GM12864 (cell line): Measurements from ENCODE around the gene ADAMTS1.
"Not testable (repeated sequence)": the region's sequence is repeated elsewhere in the genome, so short reads cannot be mapped to it uniquely, and the experiment has no call there.

Experiments
- DNase-seq: peaks from one replicate; pipeline ENCODE4 v3.0.0-alpha.2; 2011; ENCODE audit warnings: low read depth
- H3K4me3 ChIP-seq: 2 replicates; pipeline ENCODE4 v1.5.1; 2011; ENCODE audit warnings: mild to moderate bottlenecking, low read depth, low read length, control low read depth
- TF ChIP-seq, protein P1 (sequence below): IDR thresholded peaks from 2 replicates; pipeline ENCODE4 v1.5.1; 2011; ENCODE audit warnings: low read depth, mild to moderate bottlenecking, moderate library complexity, low read length, control low read depth, inconsistent platforms; ENCODE audit errors: missing control alignments

ADAMTS1 gene

DNA sequence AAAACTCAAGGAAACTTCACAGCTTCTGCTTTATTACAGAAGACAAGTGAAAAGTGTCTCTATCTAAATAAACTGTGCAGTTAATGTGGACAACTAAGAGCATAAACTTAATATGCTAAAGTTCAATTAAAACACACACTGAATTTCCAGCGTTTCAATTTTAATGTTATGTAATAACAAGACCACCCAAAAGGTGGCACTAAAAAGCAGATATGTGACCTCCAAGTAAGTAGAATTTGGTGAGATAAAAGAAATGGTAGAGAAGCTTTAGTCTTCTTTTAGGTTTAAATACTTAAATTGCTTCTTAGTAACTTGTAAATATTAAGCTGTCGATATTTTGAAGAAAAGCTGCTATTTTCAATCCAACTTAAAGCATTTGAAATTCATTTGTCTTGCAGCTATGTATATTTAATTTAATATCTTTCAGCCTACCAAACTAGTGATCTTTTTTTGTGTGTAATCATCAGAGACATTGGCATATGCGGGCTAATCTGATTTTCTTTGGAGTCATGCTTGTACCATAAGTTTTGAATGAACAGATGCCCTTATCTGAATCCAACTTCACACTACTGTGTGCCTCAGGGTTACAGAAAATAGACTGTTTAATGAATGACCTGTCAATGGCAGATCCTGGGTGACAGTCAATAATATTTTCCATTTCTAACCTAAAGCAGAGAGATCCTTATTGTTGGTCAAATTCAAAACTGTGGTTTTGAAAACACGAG, 36.5 kb upstream of the ADAMTS1 start:
- no peak overlapping the region for H3K4me3 ChIP-seq
- DNase-seq = no peak
- TF ChIP-seq, protein P1, sequence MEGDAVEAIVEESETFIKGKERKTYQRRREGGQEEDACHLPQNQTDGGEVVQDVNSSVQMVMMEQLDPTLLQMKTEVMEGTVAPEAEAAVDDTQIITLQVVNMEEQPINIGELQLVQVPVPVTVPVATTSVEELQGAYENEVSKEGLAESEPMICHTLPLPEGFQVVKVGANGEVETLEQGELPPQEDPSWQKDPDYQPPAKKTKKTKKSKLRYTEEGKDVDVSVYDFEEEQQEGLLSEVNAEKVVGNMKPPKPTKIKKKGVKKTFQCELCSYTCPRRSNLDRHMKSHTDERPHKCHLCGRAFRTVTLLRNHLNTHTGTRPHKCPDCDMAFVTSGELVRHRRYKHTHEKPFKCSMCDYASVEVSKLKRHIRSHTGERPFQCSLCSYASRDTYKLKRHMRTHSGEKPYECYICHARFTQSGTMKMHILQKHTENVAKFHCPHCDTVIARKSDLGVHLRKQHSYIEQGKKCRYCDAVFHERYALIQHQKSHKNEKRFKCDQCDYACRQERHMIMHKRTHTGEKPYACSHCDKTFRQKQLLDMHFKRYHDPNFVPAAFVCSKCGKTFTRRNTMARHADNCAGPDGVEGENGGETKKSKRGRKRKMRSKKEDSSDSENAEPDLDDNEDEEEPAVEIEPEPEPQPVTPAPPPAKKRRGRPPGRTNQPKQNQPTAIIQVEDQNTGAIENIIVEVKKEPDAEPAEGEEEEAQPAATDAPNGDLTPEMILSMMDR = no peak

DNA sequence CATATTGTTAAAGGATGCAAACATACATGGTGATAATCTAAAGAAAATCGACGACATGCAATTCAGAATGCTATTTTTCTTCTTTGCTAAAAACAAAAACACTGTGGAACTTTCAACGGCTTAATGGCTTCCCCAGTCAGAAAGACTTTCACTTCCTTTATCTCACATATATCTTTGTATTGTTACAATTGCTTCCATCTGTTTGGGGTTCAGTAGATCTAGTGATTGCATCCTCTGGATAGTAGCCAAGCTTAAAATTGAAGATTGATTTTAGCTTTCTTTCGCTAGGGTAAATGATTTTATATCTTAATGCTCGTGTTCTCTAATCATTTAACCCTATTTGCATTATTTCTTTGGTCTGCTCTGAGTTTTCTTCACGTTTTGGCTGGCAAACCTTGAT, 31.8 kb upstream of the ADAMTS1 start:
- TF ChIP-seq, protein P1 = no peak
- DNase-seq = no peak
- no peak overlapping the region for H3K4me3 ChIP-seq

DNA sequence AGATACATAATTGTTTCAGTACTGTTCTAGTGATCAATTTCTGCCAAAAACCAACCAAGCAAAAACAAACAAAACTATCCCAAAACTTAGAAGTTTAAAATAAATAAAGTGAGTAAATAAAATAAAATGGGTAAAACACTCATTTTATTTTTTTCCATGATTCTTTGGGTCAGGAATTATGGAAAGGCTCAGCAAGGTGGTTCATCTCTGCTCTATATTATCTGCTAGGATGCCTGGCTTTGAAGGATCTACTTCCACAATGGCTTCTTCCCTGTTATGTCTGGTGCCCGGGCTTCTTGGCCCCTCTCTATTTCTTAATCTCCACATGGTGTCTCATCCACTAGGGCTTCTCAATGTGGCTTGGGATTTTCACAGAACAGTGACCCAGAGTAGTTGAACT, 29.1 kb upstream of the ADAMTS1 start:
- H3K4me3 ChIP-seq = no peak overlapping the region
- DNase-seq = no peak
- TF ChIP-seq, protein P1 = no peak

DNA sequence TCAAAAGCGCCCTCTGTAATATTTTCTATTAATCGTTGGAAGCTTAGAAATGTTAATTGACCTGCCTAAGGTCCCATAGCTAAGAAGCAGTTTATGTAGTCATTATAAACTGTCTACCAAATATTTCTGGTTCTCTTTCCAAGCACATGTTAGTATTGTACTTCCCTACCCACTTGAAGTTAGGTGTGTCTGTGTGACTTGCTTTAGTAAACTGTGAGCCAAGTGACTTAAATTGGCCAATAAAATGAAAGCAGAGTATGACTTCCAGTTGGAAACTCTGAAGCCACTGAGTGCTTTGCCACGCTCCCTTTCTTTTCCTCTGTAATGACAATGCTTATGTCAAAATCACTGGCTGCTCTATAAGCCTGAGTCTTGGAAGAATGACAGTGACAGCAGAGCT, 20.6 kb upstream of the ADAMTS1 start:
- TF ChIP-seq, protein P1 = no peak
- H3K4me3 ChIP-seq = no peak overlapping the region
- DNase-seq = no peak

DNA sequence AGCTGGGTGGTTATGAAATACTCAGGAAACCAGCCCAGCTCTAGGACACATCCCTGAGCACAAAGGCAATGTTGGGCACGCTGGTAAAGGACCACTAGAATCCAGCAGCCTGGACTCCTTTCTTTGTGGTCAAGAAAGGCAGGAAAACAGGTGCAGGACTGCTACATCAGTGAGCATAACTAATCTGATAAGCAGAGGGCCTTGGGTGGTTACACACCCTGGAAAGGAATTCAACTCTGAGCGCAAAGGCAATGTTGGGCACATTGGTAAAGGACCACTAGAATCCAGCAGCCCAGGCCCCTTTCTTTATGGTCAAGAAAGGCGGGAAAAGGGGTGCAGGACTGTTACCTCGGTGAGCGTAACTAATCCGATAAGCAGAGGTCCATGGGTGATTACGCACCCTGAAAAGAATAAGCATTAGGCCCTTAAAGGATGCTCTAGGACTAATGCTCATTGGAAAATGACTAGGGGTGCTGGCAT, 11.7 kb upstream of the ADAMTS1 start:
- not testable (repeated sequence) for H3K4me3 ChIP-seq, DNase-seq

DNA sequence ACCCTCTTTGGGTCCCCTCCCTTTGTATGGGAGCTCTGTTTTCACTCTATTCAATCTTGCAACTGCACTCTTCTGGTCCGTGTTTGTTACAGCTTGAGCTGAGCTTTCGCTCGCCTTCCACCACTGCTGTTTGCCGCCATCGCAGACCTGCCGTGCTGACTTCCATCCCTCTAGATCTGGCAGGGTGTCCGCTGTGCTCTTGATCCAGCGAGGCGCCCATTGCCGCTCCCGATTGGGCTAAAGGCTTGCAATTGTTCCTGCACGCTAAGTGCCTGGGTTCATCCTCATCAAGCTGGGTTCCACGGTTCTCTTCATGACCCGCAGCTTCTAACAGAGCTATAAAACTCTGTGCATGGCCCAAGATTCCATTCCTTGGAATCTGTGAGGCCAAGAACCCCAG, 9.5 kb upstream of the ADAMTS1 start:
- H3K4me3 ChIP-seq, DNase-seq: not testable (repeated sequence)

DNA sequence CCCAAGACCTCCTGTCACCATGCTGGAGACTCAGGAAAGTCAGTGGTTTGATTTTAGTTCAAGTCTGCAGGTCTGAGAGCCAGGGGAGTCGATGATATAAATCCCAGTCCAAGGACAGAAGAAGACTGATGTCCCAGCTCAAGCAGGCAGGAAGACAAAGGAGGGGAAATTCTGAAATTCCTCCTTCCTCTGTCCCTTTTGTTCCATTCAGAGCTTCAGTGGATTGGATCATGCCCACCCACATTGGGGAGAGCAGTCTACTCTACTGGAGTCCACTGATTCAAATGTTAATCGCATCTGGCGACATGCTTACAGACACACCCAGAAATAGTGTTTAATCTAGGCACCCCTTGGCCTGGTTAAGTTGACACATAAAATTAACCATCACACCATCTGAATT, 7.2 kb upstream of the ADAMTS1 start:
- TF ChIP-seq, protein P1 = no peak
- H3K4me3 ChIP-seq = no peak overlapping the region

DNA sequence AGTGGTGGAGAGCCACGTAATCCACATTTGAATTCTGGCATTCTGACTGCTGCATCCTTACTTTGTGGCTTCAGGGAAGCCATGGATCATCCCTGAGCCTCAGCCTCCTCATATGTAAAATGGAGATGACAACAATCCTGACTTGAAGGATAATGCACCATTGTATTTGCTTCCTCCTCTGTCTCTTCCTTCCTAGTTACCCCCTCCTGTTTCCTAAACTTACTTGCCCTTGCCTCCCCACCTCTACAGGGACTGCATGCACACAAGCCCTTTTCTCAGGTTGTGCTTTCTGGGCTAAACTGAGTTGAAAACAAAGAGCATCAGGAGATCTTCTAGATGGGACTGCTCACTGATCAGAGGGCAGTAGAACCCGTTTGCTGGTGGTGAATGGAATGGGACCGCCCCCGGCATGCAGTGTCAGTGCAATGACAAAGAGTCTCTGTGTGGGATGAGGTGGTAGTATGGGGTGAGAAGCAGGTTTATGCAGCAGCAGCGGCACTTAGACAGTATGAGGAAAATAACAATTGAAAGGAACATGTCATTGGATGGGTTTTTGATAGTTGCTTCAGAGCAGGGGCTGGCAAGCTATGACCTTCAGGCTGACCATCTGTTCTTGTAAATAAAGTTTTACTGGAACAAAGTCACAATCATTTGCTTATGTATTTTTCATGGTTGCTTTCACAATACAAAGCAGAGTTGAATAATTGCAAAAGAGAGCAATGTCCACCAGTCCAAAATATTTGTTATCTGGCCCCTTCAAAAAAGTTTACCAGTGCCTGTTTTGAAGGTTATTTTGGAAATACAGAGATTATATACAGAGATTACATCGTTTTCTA, 6.1 kb upstream of the ADAMTS1 start:
- no peak for DNase-seq
- H3K4me3 ChIP-seq = no peak overlapping the region
- TF ChIP-seq, protein P1 = no peak

More for the DNA sequence above, 7.2 kb upstream of the ADAMTS1 start:
- no peak for DNase-seq
